HuH-7.5 (cell line): ENCODE measurements around the gene STRN3.
A peak's percentile ranks its signal among the peaks of the same experiment; 100 is the strongest.
"Not testable (repeated sequence)": the region's sequence is repeated elsewhere in the genome, so short reads cannot be mapped to it uniquely, and the experiment has no call there.

ENCODE experiments used
- DNase-seq: peaks from one replicate; pipeline ENCODE4 v3.0.0; 2011; ENCODE audit warnings: low spot score

The STRN3 gene, protein sequence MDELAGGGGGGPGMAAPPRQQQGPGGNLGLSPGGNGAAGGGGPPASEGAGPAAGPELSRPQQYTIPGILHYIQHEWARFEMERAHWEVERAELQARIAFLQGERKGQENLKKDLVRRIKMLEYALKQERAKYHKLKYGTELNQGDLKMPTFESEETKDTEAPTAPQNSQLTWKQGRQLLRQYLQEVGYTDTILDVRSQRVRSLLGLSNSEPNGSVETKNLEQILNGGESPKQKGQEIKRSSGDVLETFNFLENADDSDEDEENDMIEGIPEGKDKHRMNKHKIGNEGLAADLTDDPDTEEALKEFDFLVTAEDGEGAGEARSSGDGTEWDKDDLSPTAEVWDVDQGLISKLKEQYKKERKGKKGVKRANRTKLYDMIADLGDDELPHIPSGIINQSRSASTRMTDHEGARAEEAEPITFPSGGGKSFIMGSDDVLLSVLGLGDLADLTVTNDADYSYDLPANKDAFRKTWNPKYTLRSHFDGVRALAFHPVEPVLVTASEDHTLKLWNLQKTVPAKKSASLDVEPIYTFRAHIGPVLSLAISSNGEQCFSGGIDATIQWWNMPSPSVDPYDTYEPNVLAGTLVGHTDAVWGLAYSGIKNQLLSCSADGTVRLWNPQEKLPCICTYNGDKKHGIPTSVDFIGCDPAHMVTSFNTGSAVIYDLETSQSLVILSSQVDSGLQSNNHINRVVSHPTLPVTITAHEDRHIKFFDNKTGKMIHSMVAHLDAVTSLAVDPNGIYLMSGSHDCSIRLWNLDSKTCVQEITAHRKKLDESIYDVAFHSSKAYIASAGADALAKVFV

DNA sequence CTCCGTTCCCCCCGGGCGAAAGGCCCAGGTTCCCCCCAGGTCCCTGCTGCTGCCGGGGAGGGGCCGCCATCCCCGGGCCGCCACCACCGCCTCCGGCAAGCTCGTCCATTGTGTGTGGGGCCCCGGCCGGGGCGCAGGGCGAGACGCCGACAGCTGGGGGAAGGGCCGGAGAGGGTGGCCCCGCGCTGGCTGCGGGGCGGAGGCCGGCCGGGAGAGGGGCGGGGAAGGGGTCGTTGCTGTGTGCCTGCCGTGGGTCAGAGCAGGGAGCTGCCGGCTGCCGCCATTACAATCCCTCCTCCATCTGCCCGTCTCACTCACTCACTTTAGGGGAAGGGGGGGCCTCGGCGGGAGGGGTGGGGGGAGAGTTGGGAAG is at the start of gene STRN3:
Gene STRN3, minus strand, starts transcription at position 303 of the 373 bp plus-strand sequence. Its CDS starts 194 bp downstream, at position 109.
- DNase-seq, result no peak

DNA sequence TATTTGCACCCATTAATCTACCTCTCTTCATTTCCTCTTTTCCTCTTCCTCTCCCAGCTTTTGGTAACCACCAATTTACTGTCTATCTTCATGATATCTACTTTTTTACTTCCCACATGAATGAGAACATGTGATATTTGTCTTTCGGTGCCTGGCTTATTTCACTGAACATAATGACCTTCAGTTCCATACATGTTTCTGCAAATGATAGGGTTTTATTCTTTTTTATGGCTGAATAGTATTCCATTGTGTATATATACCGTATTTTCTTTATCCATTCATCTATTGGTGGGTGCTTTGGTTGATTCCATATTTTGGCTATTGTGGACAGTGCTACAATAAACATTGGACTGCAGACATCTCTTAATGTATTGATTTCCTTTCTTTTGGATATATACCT is 49.0 kb upstream of the STRN3 start:
- DNase-seq, result no peak

DNA sequence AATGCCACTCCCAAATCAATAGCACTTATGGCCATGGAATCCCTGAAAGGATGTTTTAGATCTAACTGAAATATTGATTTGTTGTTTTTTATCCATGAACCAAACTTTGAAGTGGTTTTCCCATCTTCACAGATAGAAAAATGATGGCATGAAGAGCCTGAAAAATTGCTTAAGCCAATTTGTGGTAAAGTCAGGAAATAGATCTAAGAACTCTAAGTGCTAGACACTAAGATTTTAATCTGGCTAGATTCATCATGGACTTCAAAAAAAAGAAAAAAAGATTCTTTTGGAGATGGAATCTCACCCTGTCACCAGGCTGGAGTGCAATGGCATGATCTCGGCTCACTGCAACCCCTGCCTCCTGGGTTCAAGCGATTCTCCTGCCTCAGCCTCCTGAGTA is 45.0 kb upstream of the STRN3 start:
- DNase-seq, result no peak

DNA sequence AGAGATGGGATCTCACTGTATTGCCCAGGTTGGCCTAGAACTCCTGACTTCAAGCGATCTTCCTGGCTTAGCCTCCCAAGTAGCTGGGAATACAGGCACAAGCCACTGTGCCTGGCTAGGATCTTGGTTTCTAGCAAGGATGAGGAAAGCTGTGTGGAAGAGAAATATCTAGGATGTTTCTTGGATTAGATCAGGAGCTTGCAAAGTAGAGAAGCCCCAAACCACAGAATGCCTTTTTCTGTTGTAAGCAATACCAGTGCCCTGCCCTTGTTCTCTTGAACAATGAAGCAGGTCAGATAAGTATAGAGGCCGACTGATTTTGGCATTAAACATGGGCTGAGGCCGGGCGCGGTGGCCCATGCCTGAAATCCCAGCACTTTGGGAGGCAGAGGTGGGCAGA is 44.3 kb upstream of the STRN3 start:
- DNase-seq, result no peak

DNA sequence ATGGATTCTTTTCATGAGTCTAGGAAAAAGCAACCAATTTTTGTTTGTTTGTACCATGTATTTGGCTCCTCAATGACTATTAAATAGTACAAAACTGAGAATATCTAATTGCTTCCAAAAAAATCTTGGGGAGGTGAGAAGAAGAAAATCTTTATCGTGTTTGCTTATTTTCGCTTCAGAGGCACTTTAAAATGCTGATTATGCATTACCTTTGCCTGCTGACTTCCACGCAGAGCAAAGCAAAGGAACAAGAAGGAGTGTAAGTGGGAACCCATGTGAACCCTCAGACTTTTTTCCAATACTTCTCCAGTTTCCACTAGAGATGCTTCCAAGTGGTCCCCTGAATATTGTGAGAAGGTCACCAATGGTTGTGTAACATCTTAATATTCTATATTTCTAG is 43.2 kb upstream of the STRN3 start:
- DNase-seq, result no peak

DNA sequence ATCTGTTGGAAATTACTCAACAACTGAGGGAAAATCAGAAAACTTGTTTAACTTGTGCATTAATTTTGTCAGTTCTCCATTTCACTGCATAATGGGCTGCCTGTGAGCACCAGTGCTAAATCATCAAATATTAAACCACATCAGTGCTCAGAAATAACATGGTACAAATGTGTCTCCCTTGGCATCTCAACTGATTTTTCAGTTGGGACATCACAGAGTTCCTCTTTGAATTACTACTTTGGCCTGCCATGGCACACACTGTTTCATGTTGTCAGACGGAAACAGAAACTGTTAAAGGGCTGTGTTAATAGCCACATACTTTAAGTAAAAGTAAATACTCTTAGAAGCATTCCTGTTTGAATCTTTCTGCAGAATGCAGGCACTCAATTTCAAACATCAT is 42.1 kb upstream of the STRN3 start:
- no peak for DNase-seq

DNA sequence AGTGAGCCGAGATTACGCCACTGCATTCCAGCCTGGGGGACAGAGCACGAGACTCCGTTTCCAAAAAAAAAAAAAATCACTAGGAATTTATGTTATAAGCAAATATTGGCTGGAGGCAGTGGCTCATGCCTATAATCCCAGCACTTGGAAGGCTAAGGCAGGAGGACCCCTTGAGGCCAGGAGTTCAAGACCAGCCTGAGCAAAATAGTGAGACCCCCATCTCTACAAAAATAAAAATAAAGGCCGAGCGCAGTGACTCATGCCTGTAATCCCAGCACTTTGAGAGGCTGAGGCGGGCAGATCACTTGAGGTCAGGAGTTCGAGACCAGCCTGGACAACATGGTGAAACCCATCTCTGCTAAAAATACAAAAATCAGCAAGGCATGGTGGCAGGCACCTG is 36.7 kb upstream of the STRN3 start:
- DNase-seq, result not testable (repeated sequence)

DNA sequence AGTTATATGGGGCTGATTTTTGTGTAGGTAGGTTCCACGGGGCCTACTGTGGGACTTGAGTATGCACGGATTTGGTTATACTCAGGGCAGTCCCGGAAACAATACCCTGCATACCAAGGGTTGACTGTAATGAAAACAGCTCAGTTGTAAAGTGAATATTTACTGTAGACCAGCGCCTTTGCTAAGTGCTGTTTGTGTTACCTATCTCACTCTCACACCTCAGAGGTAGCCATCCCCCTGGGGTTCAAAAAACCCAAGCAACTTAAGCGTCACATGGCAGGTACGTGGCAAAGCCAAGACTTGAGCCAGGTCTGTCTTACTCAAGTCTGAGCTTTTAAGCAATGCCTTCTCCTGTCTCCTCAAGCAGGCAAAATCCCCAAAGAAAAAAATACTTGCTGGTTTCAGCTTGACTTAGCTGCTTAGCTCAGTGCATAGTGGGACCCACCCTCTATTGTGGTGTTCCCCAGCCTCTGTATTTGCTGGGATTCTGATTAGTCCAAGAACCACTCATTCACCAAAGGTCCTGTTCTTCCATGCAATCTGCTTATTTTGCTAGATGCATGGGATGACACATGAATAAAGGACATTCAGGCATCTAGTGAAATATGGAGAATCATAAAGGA is 34.2 kb upstream of the STRN3 start:
- DNase-seq, result no peak

DNA sequence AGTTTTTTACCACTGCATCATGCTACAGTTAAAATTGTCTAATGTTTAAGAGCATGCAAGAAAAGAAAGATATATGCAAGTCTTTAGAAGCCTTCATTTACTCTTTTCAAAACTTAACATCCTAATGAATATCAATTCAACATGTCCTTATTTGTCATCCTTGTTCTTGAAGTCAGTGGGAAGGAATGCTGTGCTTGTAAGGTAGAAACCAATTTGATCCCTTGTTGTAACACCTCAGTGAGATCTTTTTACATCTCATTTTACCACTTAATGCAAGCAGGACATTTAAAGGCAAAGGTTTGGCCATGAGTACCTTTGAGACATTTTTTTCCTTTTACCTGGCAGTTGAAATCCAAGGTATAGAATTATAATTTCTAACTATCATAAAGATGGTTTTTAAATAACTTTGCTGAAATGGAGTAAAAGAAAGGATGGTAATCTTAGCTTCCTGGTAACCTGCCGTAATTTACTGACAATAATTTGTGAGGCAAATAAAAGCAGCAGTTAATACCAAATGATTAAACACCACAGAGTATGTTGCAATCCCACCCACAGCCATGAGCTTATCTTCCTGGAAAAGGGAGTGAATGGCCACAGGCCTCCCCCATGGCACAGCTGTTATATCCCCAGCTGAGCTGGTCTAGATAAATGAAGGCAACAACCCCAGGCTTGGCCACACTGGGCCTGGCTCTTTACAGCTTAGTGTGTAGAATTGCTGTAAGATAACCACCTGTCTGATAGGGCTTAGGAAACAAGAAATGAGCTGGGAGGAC is 33.2 kb upstream of the STRN3 start:
- DNase-seq, result peak; percentile 40

DNA sequence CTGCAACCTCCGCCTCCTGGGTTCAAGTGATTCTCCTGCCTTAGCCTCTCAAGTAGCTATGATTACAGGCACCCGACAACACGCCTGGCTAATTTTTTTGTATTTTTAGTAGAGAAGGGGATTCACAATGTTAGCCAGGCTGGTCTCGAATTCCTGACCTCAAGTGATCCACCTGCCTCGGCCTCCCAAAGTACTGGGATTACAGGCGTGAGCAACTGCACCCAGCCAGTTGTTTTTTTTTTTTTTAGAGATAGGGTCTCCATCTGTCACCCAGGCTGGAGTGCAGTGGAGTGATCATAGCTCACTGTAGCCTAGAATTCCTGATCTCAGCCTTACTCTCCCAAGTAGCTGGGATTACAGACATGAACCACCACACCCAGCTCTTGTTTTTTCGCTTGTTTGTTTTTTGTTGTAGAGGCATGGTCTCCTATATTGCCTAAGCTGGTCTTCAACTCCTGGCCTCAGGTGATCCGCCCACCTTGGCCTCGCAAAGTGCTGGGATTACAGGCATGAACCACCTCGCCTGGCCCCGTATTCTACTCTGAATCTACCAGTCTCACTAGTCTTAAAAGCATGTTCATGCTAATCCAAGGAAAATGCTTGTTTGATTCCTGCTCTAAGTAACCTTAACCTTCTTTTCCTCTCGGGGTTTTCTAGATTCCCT is 31.7 kb upstream of the STRN3 start:
- DNase-seq, result no peak

DNA sequence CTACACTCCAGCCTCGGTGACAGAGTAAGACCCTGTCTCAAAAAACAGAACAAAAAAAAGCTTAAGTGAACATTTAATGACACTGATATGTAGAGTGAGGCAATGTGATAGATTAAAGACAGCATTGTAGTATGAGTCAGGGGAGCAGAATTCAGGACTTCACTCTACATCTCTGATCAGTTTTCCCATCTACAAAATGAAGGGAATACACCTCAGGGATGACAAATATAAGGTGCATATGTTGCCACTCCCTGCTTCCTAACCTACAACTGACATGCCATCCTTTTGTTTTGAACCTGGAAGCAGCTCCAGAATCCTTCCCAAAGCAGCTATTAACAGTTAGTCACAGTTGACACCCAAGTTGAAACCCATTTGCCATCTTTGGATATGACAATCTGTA is 30.9 kb upstream of the STRN3 start:
- no peak for DNase-seq

DNA sequence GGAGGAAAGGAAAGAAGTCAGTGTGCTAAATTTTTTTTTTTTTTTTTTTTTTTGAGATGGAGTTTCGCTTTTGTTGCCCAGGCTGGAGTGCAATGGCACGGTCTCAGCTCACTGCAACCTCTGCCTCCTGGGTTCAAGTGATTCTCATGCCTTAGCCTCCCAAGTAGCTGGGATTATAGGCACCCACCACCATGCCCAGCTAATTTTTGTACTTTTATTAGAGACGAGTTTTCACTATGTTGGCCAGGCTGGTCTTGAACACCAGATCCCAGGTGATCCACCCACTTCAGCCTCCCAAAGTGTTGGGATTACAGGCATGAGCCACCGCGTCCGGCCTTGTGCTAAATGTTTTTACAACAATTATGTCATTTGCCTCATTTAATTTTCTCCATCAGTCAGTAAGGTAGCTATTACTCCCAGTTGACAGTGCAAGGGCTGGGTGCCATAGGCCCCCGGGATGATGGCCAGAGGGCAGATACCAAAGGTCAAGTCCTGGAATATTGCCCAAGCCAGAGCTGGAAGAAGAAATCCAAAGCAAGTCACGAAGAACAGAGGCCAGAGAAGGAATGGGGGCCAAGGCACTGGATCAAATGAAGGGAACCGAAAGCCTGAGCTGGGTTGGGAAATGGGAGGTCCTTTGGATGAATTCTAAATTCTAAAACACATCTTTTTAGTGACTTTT is 26.9 kb upstream of the STRN3 start:
- DNase-seq, result not testable (repeated sequence)

DNA sequence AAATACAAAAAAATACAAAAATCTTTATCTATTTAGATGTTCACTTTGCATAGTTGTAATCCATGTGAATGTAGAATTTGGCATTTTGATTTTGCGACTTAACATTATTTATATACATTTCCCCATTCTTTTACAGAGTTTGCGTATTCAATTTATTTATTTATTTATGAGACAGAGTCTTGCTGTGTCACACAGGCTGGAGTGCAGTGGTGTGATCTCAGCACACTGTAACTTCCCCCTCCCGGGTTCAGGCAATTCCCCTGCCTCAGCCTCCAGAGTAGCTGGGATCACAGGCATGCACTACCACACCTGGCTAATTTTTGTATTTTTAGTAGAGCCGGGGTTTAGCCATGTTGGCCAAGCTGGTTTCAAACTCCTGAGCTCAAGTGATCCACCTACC is 25.3 kb upstream of the STRN3 start:
- DNase-seq, result no peak

DNA sequence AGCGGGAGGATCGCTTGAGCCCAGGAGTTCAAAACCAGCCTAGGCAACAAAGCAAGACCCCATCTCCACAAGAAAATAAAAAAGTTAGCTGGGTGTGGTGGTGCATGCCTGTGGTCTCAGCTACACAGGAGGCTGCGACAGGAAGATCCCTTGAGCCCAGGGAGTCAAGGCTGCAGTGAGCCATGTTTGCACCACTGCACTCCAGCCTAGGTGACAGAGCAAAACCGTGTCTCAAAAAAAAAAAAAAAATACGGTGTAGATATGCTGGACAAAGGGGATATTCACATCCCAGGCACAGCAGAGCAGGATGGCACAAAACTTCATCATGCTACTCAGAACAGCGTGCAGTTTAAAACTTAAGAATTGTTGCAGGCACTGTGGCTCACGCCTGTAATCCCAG is 24.8 kb upstream of the STRN3 start:
- no peak for DNase-seq

DNA sequence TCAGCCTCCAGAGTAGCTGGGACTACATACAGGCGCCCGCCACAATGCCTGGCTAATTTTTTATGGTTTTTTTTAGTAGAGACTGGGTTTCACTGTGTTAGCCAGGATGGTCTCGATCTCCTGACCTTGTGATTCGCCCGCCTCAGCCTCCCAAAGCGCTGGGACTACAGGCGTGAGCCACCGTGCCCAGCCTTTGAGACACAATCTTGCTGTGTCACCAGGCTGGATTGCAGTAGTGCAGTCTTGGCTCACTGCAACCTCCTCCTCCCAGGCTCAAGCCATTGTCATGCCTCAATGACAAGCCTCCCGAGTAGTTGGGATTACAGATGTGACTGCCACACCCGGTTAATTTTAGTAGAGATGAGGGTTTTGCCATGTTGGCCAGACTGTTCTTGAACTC is 21.3 kb upstream of the STRN3 start:
- DNase-seq, result no peak

DNA sequence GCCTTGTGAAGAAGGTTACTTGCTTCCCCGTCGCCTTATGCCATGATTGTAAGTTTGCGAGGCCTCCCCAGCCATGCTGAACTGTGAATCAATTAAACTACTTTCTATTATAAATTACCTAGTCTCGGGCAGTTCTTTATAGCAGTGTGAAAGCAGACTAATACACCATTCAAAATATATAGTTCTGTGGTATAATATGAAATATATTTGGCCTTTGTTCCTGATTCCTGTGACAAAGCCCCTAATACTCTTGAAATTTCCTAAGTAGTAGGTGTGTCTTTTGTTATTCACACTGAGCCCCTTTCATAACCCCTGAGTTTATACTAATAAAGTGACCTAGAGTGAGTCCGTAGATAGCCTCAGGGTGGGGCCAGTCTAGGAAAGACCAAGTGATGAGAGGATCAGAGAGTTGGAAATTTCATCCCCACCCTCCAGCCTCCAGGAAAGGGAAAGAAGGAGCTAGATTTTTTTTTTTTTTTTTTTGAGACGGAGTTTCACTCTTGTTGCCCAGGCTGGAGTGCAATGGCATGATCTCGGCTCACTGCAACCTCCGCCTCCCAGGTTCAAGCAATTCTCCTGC is 19.4 kb upstream of the STRN3 start:
- no peak for DNase-seq

DNA sequence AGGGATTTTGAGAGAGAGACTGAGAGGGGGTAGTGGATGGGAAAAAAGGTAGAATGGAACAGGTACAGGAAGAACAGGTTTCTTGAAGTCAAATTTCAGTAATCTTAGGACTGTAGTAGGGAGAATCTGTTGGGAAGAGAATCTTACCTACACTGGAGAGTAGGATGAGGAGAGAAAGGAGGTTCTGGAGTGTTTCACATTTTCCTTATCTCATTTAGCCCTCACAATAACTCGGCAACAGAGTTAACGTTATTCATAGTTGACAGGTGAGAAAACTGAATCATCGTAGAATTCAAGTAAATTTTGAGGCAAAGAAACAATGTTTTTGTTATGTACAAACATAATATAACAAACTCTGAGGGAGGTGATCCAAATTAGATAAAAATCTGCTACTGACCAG is 17.2 kb upstream of the STRN3 start:
- no peak for DNase-seq

DNA sequence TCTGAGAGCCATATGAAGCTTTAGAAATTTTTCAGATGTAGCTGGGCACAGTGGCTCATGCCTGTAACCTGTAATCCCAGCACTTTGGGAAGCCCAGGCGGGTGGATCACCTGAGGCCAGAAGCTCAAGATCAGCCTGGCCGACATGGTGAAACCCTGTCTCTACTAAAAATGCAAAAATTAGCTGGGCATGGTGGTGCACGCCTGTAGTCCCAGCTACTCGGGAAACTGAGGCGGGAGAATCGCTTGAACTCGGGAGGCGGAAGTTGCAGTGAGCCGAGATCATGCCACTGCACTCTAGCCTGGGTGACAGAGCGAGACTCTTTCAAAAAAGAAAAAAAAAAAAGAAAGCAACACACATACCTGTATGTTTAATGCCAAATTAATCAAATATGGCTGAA is 16.7 kb upstream of the STRN3 start:
- not testable (repeated sequence) for DNase-seq

DNA sequence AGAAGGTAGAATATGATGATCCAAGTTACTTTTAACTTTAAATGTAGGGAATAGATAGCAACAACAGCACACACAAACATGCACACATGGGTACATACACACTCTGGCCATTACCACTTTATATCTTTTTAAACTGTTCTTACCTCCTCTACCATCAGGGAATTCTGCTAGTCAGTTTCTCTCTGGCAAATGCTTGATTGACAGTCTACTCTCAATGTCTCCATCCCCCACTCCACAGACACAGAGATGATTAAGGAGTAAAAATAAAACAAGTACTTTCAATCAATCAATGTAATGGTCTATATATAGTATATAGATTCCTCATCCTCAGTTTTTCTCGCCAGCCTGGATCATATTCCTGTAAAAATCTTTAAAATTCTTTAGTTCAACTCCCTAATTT is 16.1 kb upstream of the STRN3 start:
- no peak for DNase-seq

DNA sequence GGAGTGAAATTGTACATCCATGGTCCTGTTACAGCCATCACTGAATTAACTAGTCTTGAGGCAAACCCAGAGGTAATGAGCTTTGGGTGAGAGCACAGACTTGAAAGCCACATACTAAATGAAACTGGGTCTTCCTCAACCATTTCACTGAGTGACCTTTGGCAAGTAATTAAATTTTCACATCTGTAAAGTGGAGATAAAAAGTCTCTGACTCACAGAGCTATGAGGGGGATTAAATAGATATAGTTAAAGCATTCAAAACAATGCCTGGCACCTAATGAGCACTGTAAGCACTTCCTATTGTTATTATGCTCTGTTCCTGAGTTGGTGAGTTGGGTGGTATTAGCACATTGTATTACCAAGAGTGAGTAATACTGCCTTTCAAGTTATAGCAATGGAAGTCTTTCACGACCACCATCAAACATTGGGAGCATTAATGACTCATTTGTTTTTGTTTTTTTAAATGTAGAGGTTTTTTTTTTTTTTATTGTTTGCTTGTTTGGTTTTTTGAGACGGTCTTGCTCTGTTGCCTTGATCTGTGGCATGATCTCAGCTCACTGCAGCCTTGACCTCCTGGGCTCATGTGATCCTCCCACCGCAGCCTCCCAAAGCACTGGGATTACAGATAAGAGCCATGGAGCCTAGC is 12.5 kb upstream of the STRN3 start:
- DNase-seq, result no peak
